HepG2 (cell line): ENCODE measurements around the gene MPZL3. TPM values are rescaled to one million over a fixed set of nuclear protein-coding genes. Genes with fewer than 3 reads are reported as not detected.

ENCODE experiments used
- ATAC-seq: fragments of 200-7000 bp; cut with Tn5 transposase; 3 replicates; pipeline ENCODE4 v1.9.1; 2020; ENCODE audit warnings: mild to moderate bottlenecking, moderate library complexity
- BruUV-seq: library from RNA; stranded (reverse); fragments of 400-500 nt; replicated peaks from 2 replicates; lab custom pipeline; 2021; lab: Mats Ljungman, UMichigan
- CTCF ChIA-PET: fragments of 300-600 bp; formaldehyde crosslinking; extraction: SDS; loops from one replicate; lab custom pipeline; 2021; ENCODE audit warnings: low total read pairs, inconsistent platforms, low intra/inter-chr PET ratio; lab: Yijun Ruan, JAX
- POLR2A ChIA-PET: fragments of 350-600 bp; sonication (Branson Sonifier 250); formaldehyde crosslinking; loops from one replicate; lab custom pipeline; 2020; ENCODE audit warnings: antibody characterized with exemption, inconsistent platforms; lab: Yijun Ruan, JAX
- DNase-seq: peaks from one replicate; pipeline ENCODE4 v3.0.0-alpha.2; 2015; ENCODE audit warnings: low spot score
- FAIRE-seq: peaks from 3 replicates; lab custom pipeline; 2011; peaks lifted over from hg19 to GRCh38; lab: Jason Lieb, UNC
- H2AFZ ChIP-seq: one replicate; pipeline ENCODE4 v1.6.1; 2011; ENCODE audit warnings: low read length, inconsistent platforms
- H3K27ac ChIP-seq: fragments of 300-600 bp; 3 replicates; pipeline ENCODE4 v1.8.0; 2011; ENCODE audit warnings: mixed run types, mild to moderate bottlenecking, mixed read lengths, low read length, inconsistent platforms; ENCODE audit not compliant: insufficient read depth; ENCODE audit errors: extremely low read length
- H3K27me3 ChIP-seq, 2 experiments: fragments of 200-600 bp in 1 of 2; 2 replicates in 1 of 2; 3 replicates in 1 of 2; pipeline versions ENCODE4 v1.6.0 to v1.8.0; 2011; ENCODE audit warnings: low read length in 2 of 2, mild to moderate bottlenecking in 2 of 2, moderate library complexity in 2 of 2, inconsistent platforms in 1 of 2; ENCODE audit not compliant: insufficient read depth in 2 of 2, control insufficient read depth in 1 of 2
- H3K36me3 ChIP-seq, 2 experiments: fragments of 200-600 bp in 1 of 2; replicated peaks in 1 of 2; 2 replicates in 1 of 2; 3 replicates in 1 of 2; pipeline versions ENCODE4 v1.5.1 to v1.8.0; 2011; ENCODE audit warnings: low read length in 2 of 2, inconsistent platforms in 1 of 2; ENCODE audit not compliant: insufficient read depth in 2 of 2, control insufficient read depth in 1 of 2
- H3K4me1 ChIP-seq: 2 replicates; pipeline ENCODE4 v1.5.1; 2012; ENCODE audit warnings: low read length, inconsistent platforms; ENCODE audit not compliant: insufficient read depth
- H3K4me2 ChIP-seq: 2 replicates; pipeline ENCODE4 v1.6.0; 2011; ENCODE audit warnings: low read depth, low read length, inconsistent platforms
- H3K4me3 ChIP-seq, 3 experiments: fragments of 200-600 bp in 1 of 3; sonication (generic), shearing (Covaris generic) in 1 of 3; replicated peaks in 1 of 3; 2 replicates each; pipeline ENCODE4 v1.5.1; 2011 to 2016; ENCODE audit warnings: low read length in 3 of 3, inconsistent platforms in 2 of 3, low read depth in 2 of 3, mild to moderate bottlenecking in 2 of 3, control low read depth in 1 of 3, mixed read lengths in 1 of 3; ENCODE audit not compliant: insufficient read depth in 1 of 3
- H3K79me2 ChIP-seq: one replicate; pipeline ENCODE4 v1.6.1; 2011; ENCODE audit warnings: low read length, inconsistent platforms; ENCODE audit not compliant: insufficient read depth
- H3K9ac ChIP-seq: 2 replicates; pipeline ENCODE4 v1.6.0; 2011; ENCODE audit warnings: mild to moderate bottlenecking, low read depth, low read length, inconsistent platforms; ENCODE audit not compliant: insufficient read depth
- H3K9me3 ChIP-seq: 2 replicates; pipeline ENCODE4 v1.5.1; 2012; ENCODE audit warnings: mild to moderate bottlenecking, low read length
- H4K20me1 ChIP-seq: 2 replicates; pipeline ENCODE4 v1.6.0; 2011; ENCODE audit warnings: inconsistent platforms, mild to moderate bottlenecking, low read length, moderate library complexity; ENCODE audit not compliant: insufficient read depth
- ARNT ChIP-seq: fragments of 450-650 bp; IDR thresholded peaks from 2 replicates; pipeline ENCODE4 v1.6.1; 2017
- ATF4 ChIP-seq, 2 experiments: fragments of 450-650 bp in 1 of 2; sonication (generic) in 1 of 2; formaldehyde crosslinking; IDR thresholded peaks; 2 replicates each; pipeline versions ENCODE4 v1.5.0 to v1.8.0; 2020 to 2022; ENCODE audit warnings: mild to moderate bottlenecking in 1 of 2, missing genetic modification reagents in 1 of 2
- CENPX ChIP-seq: sonication (generic); formaldehyde crosslinking; IDR thresholded peaks from 2 replicates; pipeline ENCODE4 v1.9.0; 2021; ENCODE audit warnings: mild to moderate bottlenecking, missing genetic modification reagents, moderate library complexity
- DDIT3 ChIP-seq: sonication (generic); formaldehyde crosslinking; IDR thresholded peaks from 2 replicates; pipeline ENCODE4 v1.4.0; 2020; ENCODE audit warnings: mild to moderate bottlenecking, missing genetic modification reagents
- FOSL2 ChIP-seq: sonication (generic); formaldehyde crosslinking; IDR thresholded peaks from 2 replicates; pipeline ENCODE4 v1.4.0; 2020; ENCODE audit warnings: missing genetic modification reagents
- HMG20A ChIP-seq: IDR thresholded peaks from 2 replicates; pipeline ENCODE4 v1.6.1; 2016; ENCODE audit warnings: borderline replicate concordance
- MED13 ChIP-seq: sonication (generic); formaldehyde crosslinking; IDR thresholded peaks from 2 replicates; pipeline ENCODE4 v1.5.0; 2020; ENCODE audit warnings: missing genetic modification reagents
- RAD21 ChIP-seq: fragments of 450-650 bp; formaldehyde crosslinking; IDR thresholded peaks from 2 replicates; pipeline ENCODE4 v1.5.0; 2020; ENCODE audit warnings: mild to moderate bottlenecking
- SMAD3 ChIP-seq: sonication (generic); formaldehyde crosslinking; IDR thresholded peaks from 2 replicates; pipeline ENCODE4 v1.4.0; 2020; ENCODE audit warnings: missing genetic modification reagents
- SMAD9 ChIP-seq: sonication (generic); formaldehyde crosslinking; IDR thresholded peaks from 2 replicates; pipeline ENCODE4 v1.5.1; 2020; ENCODE audit warnings: mild to moderate bottlenecking, missing genetic modification reagents
- ZNF362 ChIP-seq: sonication (generic); formaldehyde crosslinking; IDR thresholded peaks from 2 replicates; pipeline ENCODE4 v1.4.0; 2020; ENCODE audit warnings: missing genetic modification reagents, mild to moderate bottlenecking, borderline replicate concordance
- ZNF501 ChIP-seq: sonication (generic); formaldehyde crosslinking; IDR thresholded peaks from 2 replicates; pipeline ENCODE4 v1.5.1; 2020; ENCODE audit warnings: mild to moderate bottlenecking, moderate library complexity, missing genetic modification reagents
- ZNF552 ChIP-seq: sonication (generic); formaldehyde crosslinking; IDR thresholded peaks from 2 replicates; pipeline ENCODE4 v1.9.0; 2022; ENCODE audit warnings: missing genetic modification reagents, mild to moderate bottlenecking, borderline replicate concordance
- ZNF589 ChIP-seq: sonication (generic); formaldehyde crosslinking; conservative IDR thresholded peaks from 2 replicates; pipeline ENCODE4 v1.8.0; 2022; ENCODE audit warnings: mild to moderate bottlenecking, moderate library complexity, missing genetic modification reagents
- ZNF652 ChIP-seq: IDR thresholded peaks from 2 replicates; pipeline ENCODE4 v1.6.1; 2016; ENCODE audit warnings: low read depth, borderline replicate concordance
- ZNF7 ChIP-seq: IDR thresholded peaks from 2 replicates; pipeline ENCODE4 v1.6.1; 2016; ENCODE audit warnings: missing biosample characterization, missing genetic modification reagents
- WGBS: methylation state at CpG from one replicate; pipeline ENCODE4 v1.1.6; 2017; ENCODE audit warnings: low lambda C conversion rate; 5-methylcytosine and 5-hydroxymethylcytosine counted together
- in situ Hi-C: cut with HindIII; loops from 2 replicates; pipeline ENCODE4 v1.10.0; 2017; ENCODE audit warnings: low pct_unique_long_range_greater_than_20kb; ENCODE audit not compliant: extremely low pct_ligation_motif_present
- intact Hi-C: fragments of 100-400 bp; cut with micrococcal nuclease; formaldehyde crosslinking; loops from one replicate; pipeline ENCODE4 v1.10.0; 2022; ENCODE audit not compliant: unreplicated experiment
- polyA plus RNA-seq, 8 experiments: library from polyadenylated mRNA; depleted of rRNA in 3 of 8; stranded (reverse) in 7 of 8; unstranded in 1 of 8; fragments of >200 nt; fragmentation: Illumina TruSeq in 4 of 8; extraction: Trizol in 4 of 8; gene quantifications; 2 replicates each; pipeline versions ENCODE4 v1.2.1 to v1.2.3, GENCODE V29; 2011 to 2016; ENCODE audit warnings: low read depth in 4 of 8, missing spikeins in 1 of 8, mixed read lengths in 1 of 8; ENCODE audit not compliant: insufficient read depth in 1 of 8
- total RNA-seq, 5 experiments: library from RNA; depleted of rRNA; stranded (reverse); fragments of >200 nt; fragmentation: Illumina TruSeq; extraction: Trizol; gene quantifications; 2 replicates each; pipeline ENCODE4 v1.2.3, GENCODE V29; 2016; ENCODE audit warnings: low read depth in 1 of 5

Gene MPZL3
- total and polyA plus RNA-seq, 2 of the 13 experiments (the other 11 are each of a cell fraction or from before 2014, with no cell fraction given): 5.3 to 9.3 TPM

- POLR2A ChIA-PET: interaction anchor here (1.1 kb wide), 1 partner anchor 14 kb away, joined by 4 read pairs; no protein-coding TSS in a partner anchor
- 99% methylated on average over 3 of the region's 3 CpGs for WGBS
- in situ Hi-C loops: no loop called here
These were observed 43.1 kb downstream of the MPZL3 start for GRCh38 chr11:118209033-118209432.

More at GRCh38 chr11:118209033-118209432, 43.1 kb downstream of the MPZL3 start:
- Histone ChIP-seq H3K36me3 (no peaks in the 10 kb centered on the region), H3K9ac (no peak overlapping the region), H3K27ac (no peak overlapping the region), H3K4me1 (peaks cover 87% of the 10 kb centered on the region), H3K4me3 (no peak overlapping the region), H4K20me1 (no peaks in the 10 kb centered on the region), H3K79me2 (no peaks in the 10 kb centered on the region), H3K9me3 (no peaks in the 10 kb centered on the region), H2AFZ (no peak overlapping the region), H3K4me2 (no peak overlapping the region), H3K27me3 (no peaks in the 10 kb centered on the region)
- no TSS peak for BruUV-seq
- no peak for DNase-seq
- ATAC-seq: no peak
- CTCF ChIA-PET: no interaction called here
- TF ChIP-seq ATF4 (CRISPR knock-in tag; IDR thresholded peaks at IDR 0.05) (no peak), ZNF589 (CRISPR knock-in tag) (no peak), ARNT (no peak), ZNF501 (no peak), SMAD3 (CRISPR knock-in tag) (no peak), HMG20A (CRISPR knock-in tag) (no peak), ZNF652 (CRISPR knock-in tag) (no peak), SMAD9 (CRISPR knock-in tag) (no peak), ZNF362 (CRISPR knock-in tag) (no peak), CENPX (CRISPR knock-in tag) (no peak), RAD21 (CRISPR knock-in tag) (no peak), FOSL2 (no peak), ZNF7 (CRISPR knock-in tag) (no peak), MED13 (CRISPR knock-in tag) (no peak), DDIT3 (no peak), ZNF552 (CRISPR knock-in tag) (no peak)
- intact Hi-C loops: no loop called here
- FAIRE-seq: no peak
